GM12878 (cell line): Measurements from ENCODE around the gene PCDH1.

Source experiments
- BRCA1 ChIP-seq: IDR thresholded peaks from 2 replicates; pipeline ENCODE4 v1.6.1; 2011; ENCODE audit warnings: low read depth, low read length, improper control_type of control experiment
- CEBPB ChIP-seq, 2 experiments: fragments of 150-350 bp in 1 of 2; IDR thresholded peaks; 2 replicates each; pipeline ENCODE4 v1.6.1; 2012 to 2014; ENCODE audit warnings: low read depth in 2 of 2, low read length in 2 of 2, borderline replicate concordance in 1 of 2, inconsistent platforms in 1 of 2
- CTCF ChIP-seq, 3 experiments: IDR thresholded peaks in 2 of 3; conservative IDR thresholded peaks in 1 of 3; 2 replicates each; pipeline ENCODE4 v1.5.1; 2011; ENCODE audit warnings: low read depth in 3 of 3, low read length in 3 of 3, mild to moderate bottlenecking in 3 of 3, control low read depth in 2 of 3, moderate library complexity in 2 of 3, inconsistent platforms in 1 of 3, mixed read lengths in 1 of 3; ENCODE audit not compliant: control insufficient read depth in 2 of 3, insufficient read depth in 1 of 3; ENCODE audit errors: extremely low read depth in 1 of 3
- IRF3 ChIP-seq: fragments of 450-650 bp; IDR thresholded peaks from 2 replicates; pipeline ENCODE4 v1.6.1; 2014; ENCODE audit warnings: mild to moderate bottlenecking
- MXI1 ChIP-seq: fragments of 150-350 bp; IDR thresholded peaks from 2 replicates; pipeline ENCODE4 v1.6.1; 2011; ENCODE audit warnings: low read depth, mild to moderate bottlenecking, inconsistent platforms, low read length, improper control_type of control experiment
- MYC ChIP-seq: IDR thresholded peaks from 2 replicates; pipeline ENCODE4 v1.6.1; 2011; ENCODE audit warnings: mild to moderate bottlenecking, low read length, moderate library complexity, inconsistent platforms; ENCODE audit not compliant: insufficient read depth, insufficient replicate concordance, insufficient read length, severe bottlenecking
- RBBP5 ChIP-seq: fragments of 200-600 bp; sonication (generic); conservative IDR thresholded peaks from 2 replicates; pipeline ENCODE4 v1.6.1; 2016
- SPI1 ChIP-seq: IDR thresholded peaks from 2 replicates; pipeline ENCODE4 v1.6.1; 2011; ENCODE audit warnings: low read depth, mild to moderate bottlenecking, low read length, moderate library complexity, borderline replicate concordance; ENCODE audit not compliant: insufficient read depth
- TCF7 ChIP-seq: IDR thresholded peaks from 2 replicates; pipeline ENCODE4 v1.6.1; 2014; ENCODE audit warnings: antibody characterized with exemption, borderline replicate concordance
- ZBTB11 ChIP-seq: fragments of 450-650 bp; formaldehyde crosslinking; IDR thresholded peaks from 2 replicates; pipeline ENCODE4 v1.5.0; 2022; ENCODE audit warnings: mild to moderate bottlenecking, missing genetic modification characterization
- ZNF274 ChIP-seq: IDR thresholded peaks from one replicate; pipeline ENCODE4 v1.8.0; 2011; ENCODE audit not compliant: insufficient read length, insufficient read depth
- ZNF384 ChIP-seq: IDR thresholded peaks from 2 replicates; pipeline ENCODE4 v1.6.1; 2012; ENCODE audit warnings: low read depth, mild to moderate bottlenecking, low read length, improper control_type of control experiment, borderline replicate concordance
- ZSCAN29 ChIP-seq: fragments of 450-650 bp; IDR thresholded peaks from 2 replicates; pipeline ENCODE4 v1.6.1; 2017; ENCODE audit warnings: mild to moderate bottlenecking, moderate library complexity

GRCh38 chr5:141865406-141865805, 12.8 kb downstream of the PCDH1 start:
- TF ChIP-seq ZNF274 = no peak
- no peak for TF ChIP-seq CTCF (IDR thresholded peaks at IDR 0.05 in 2 of 3, conservative IDR thresholded peaks at IDR 0.05 in 1 of 3; ENCODE audit: control insufficient read depth in 2 of 3, extremely low read depth in 1 of 3, insufficient read depth in 1 of 3, low read depth in 3 of 3, low read length in 3 of 3)
- TF ChIP-seq SPI1 = no peak
- no peak for TF ChIP-seq ZNF384
- TF ChIP-seq ZSCAN29 = no peak
- TF ChIP-seq BRCA1 = no peak
- no peak for TF ChIP-seq ZBTB11 (CRISPR knock-in tag)
- no peak for TF ChIP-seq MYC
- TF ChIP-seq IRF3 = no peak
- no peak for TF ChIP-seq RBBP5
- no peak for TF ChIP-seq TCF7
- no peak for TF ChIP-seq CEBPB (IDR thresholded peaks at IDR 0.05; ENCODE audit: borderline replicate concordance in 1 of 2, low read depth in 2 of 2, low read length in 2 of 2)
- TF ChIP-seq MXI1 = no peak
